ENCODE results near the gene ANO7. TPM values are rescaled to one million over a fixed set of nuclear protein-coding genes. Genes with fewer than 3 reads are reported as not detected.

ANO7 gene
- total RNA-seq, 4 donors from 2014 or later: 0.32 to 1.3 (median 0.42) TPM; not detected in 1

DNA sequence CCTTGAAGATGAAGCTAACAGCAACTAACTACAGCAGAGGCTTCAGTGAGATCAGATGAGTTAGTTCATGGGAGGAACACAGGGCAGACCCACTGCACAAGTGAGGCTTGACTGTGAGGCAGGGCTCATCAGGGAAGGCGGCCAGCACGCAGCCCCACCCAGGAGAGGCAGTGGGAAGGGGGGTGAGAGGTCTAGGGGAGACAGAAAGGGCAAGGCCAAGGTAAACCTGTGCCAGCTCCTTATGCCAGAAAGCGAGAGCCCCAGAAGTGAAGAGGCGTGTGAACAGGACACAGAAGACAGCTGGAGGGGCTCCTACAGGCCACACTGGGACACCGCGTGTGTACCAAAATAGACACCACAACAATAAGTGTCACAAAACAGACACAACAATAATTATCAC, 48.6 kb downstream of the ANO7 start:
- intact Hi-C loops (cut with DNase I): no loop called here
- Histone ChIP-seq H3K4me3 (no peak overlapping the region), H3K27me3 (no peaks in the 10 kb centered on the region), H3K27ac (replicated peaks in 1 of 4) (no peak overlapping the region), H3K9me3 (no peaks in the 10 kb centered on the region), H3K4me1 (peaks cover 0 to 7% (median 1%) of the 10 kb centered on the region in 4 donors), H3K36me3 (peaks cover 91 to 100% (median 100%) of the 10 kb centered on the region in 4 donors)
- 80% methylated on average over 6 of the region's 6 CpGs for WGBS
- TF ChIP-seq POLR2AphosphoS5 (IDR thresholded peaks at IDR 0.05) (no peak), POLR2A (IDR thresholded peaks at IDR 0.05; ENCODE audit: low read depth) (no peak), EP300 (IDR thresholded peaks at IDR 0.05) (no peak)
- TF ChIP-seq, protein P1, sequence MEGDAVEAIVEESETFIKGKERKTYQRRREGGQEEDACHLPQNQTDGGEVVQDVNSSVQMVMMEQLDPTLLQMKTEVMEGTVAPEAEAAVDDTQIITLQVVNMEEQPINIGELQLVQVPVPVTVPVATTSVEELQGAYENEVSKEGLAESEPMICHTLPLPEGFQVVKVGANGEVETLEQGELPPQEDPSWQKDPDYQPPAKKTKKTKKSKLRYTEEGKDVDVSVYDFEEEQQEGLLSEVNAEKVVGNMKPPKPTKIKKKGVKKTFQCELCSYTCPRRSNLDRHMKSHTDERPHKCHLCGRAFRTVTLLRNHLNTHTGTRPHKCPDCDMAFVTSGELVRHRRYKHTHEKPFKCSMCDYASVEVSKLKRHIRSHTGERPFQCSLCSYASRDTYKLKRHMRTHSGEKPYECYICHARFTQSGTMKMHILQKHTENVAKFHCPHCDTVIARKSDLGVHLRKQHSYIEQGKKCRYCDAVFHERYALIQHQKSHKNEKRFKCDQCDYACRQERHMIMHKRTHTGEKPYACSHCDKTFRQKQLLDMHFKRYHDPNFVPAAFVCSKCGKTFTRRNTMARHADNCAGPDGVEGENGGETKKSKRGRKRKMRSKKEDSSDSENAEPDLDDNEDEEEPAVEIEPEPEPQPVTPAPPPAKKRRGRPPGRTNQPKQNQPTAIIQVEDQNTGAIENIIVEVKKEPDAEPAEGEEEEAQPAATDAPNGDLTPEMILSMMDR (IDR thresholded peaks at IDR 0.05): no peak
- no peak for DNase-seq (ENCODE audit: extremely low spot score)

DNA sequence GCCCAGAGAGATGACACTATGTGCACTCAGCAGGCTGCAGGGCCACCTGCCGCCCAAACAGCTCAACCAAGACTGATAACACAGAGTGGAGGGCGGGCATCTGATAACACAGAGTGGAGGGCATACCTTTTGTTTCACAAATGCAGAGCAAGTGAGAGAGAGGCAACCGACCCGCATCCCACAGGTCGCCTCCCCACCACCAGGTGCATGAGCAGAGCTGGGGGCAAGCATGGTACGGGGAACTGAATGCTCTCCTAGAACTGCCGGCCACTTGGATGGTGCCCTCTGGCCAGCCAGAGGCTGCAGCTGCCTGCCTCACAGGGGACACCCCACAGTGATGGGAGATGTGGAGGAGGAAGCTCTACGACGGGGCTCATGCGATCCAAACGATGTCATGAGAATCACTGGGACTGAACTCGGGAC, 49.5 kb downstream of the ANO7 start:
- Histone ChIP-seq H3K4me3 (no peak overlapping the region), H3K9me3 (no peaks in the 10 kb centered on the region), H3K27me3 (no peaks in the 10 kb centered on the region), H3K4me1 (no peaks in the 10 kb centered on the region), H3K27ac (replicated peaks in 1 of 4) (no peak overlapping the region), H3K36me3 (peaks cover 91 to 100% (median 100%) of the 10 kb centered on the region in 4 donors)
- no peak for DNase-seq (ENCODE audit: extremely low spot score)
- 86% methylated on average over 9 of the region's 12 CpGs for WGBS
- TF ChIP-seq POLR2A (IDR thresholded peaks at IDR 0.05; ENCODE audit: low read depth): no peak
- TF ChIP-seq EP300 (IDR thresholded peaks at IDR 0.05): no peak
- TF ChIP-seq, protein P1 (IDR thresholded peaks at IDR 0.05): no peak
- TF ChIP-seq POLR2AphosphoS5 (IDR thresholded peaks at IDR 0.05): no peak
- intact Hi-C loops (cut with DNase I): no loop called here

DNA sequence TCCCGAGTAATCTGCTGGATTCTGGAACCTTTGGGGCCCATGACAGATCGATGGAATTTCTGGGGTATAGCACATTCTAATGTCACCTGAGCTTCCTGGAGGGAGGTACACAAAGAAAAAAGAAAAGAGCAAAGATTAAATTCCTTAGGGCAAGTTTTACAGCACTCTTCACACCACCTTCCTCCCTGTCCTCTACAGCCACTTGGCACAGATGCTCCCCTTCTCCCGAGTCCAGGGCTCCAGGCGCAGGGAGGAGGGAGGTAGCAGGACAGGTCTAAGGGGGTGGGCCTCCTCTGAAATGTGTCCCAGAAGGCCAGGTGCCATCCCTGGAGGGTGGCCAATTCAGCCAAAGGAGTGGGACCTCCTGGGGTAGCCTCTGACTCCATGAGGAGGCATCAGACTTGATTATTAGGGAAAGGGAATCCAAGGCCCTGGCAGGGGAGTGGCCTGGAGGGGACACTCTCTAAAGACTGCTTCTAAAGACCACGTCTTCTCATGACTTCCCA, 50.3 kb downstream of the ANO7 start:
- no peak overlapping the region for H3K4me3 ChIP-seq
- peaks cover 91 to 100% (median 100%) of the 10 kb centered on the region in 4 donors for H3K36me3 ChIP-seq
- H3K27me3 ChIP-seq: no peaks in the 10 kb centered on the region
- no peaks in the 10 kb centered on the region for H3K9me3 ChIP-seq
- no peaks in the 10 kb centered on the region for H3K4me1 ChIP-seq
- TF ChIP-seq POLR2AphosphoS5 (IDR thresholded peaks at IDR 0.05) (no peak), EP300 (IDR thresholded peaks at IDR 0.05) (no peak), POLR2A (IDR thresholded peaks at IDR 0.05; ENCODE audit: low read depth) (no peak)
- TF ChIP-seq, protein P1 (IDR thresholded peaks at IDR 0.05): no peak
- intact Hi-C loops (cut with DNase I): no loop called here
- 75% methylated on average over 5 of the region's 5 CpGs for WGBS
- no peak for DNase-seq (ENCODE audit: extremely low spot score)
- no peak overlapping the region for H3K27ac ChIP-seq (replicated peaks in 1 of 4)

DNA sequence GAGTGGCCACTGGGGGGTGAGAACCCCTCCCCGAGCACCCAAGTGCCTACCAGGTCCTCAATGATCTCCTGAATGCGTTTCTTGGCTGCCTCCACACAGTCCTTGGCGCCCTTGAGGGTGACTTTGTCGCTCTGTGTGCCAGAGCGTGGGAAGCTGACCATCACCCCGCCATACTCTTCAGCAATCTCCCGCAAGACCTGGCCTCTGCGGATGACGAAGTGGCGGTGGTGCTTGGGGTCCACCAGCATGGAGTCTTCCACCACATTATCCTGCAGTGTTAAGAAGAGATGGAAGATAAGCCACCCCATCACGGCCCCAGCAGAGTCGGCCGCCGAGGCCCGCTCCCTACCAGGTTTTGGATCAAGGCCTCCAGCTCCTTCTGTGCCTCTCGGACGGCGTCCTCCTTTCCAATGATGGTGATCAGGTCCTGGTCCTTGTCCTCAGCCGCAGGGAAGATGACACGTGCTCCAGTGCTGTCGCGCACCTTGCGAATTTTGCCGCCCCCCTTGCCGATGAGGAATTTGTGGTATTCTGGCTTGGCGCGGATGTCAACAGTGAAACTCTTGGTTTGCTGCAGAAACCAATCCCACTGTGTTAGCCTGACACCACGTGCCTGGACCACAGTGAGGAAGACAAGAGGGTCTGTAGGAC, 51.2 kb downstream of the ANO7 start:
- H3K27ac ChIP-seq (replicated peaks in 1 of 4): no peak overlapping the region
- no peaks in the 10 kb centered on the region for H3K9me3 ChIP-seq
- no peak for TF ChIP-seq EP300 (IDR thresholded peaks at IDR 0.05)
- TF ChIP-seq, protein P1 (IDR thresholded peaks at IDR 0.05): no peak
- no peak for TF ChIP-seq POLR2A (IDR thresholded peaks at IDR 0.05; ENCODE audit: low read depth)
- no peak for TF ChIP-seq POLR2AphosphoS5 (IDR thresholded peaks at IDR 0.05)
- peaks cover 90 to 100% (median 100%) of the 10 kb centered on the region in 4 donors for H3K36me3 ChIP-seq
- H3K4me1 ChIP-seq: no peaks in the 10 kb centered on the region
- DNase-seq (ENCODE audit: extremely low spot score): no peak
- 94% methylated on average over 27 of the region's 28 CpGs for WGBS
- H3K4me3 ChIP-seq: no peak overlapping the region
- intact Hi-C loops (cut with DNase I): loop anchor here (1.0 kb wide), 1 partner anchor 18 kb away; no protein-coding TSS in a partner anchor
- no peaks in the 10 kb centered on the region for H3K27me3 ChIP-seq

All from esophagus muscularis mucosa (tissue), 4 donors.